ENCODE results near the gene ATP6V0A1.

Gene ATP6V0A1

GRCh38 chr17:42522798-42523278, 64.2 kb downstream of the ATP6V0A1 start:
- Histone ChIP-seq H3K9me3 (ENCODE audit: insufficient read depth, low read depth, low read length) (no peaks in the 10 kb centered on the region), H3K9me2 (replicated peaks; ENCODE audit: low read depth, low read length) (no peaks in the 10 kb centered on the region), H3F3A (ENCODE audit: low read depth) (no peaks in the 10 kb centered on the region), H4K20me1 (ENCODE audit: insufficient read depth, low read length, poor library complexity, severe bottlenecking) (no peaks in the 10 kb centered on the region), H3K4me2 (ENCODE audit: low read depth, low read length, poor library complexity, severe bottlenecking) (no peak overlapping the region), H2AFZ (ENCODE audit: low read length) (no peak overlapping the region), H3K9ac (ENCODE audit: low read depth, low read length, poor library complexity, severe bottlenecking) (no peak overlapping the region), H3K27me3 (ENCODE audit: insufficient read depth, low read length, poor library complexity, severe bottlenecking) (no peaks in the 10 kb centered on the region), H3K36me3 (ENCODE audit: insufficient read depth, low read length) (no peaks in the 10 kb centered on the region), H3K4me1 (ENCODE audit: insufficient read depth, low read length, poor library complexity, severe bottlenecking) (peaks cover 23% of the 10 kb centered on the region), H3K4me3 (ENCODE audit: low read length, poor library complexity, severe bottlenecking) (no peak overlapping the region), H3K79me2 (ENCODE audit: insufficient read depth, low read length) (no peaks in the 10 kb centered on the region)
- TF ChIP-seq EZH2phosphoT487 (IDR thresholded peaks at IDR 0.05; ENCODE audit: borderline replicate concordance), result no peak
- no peak for TF ChIP-seq CTCF (conservative IDR thresholded peaks at IDR 0.05; ENCODE audit: low read length)

- no peaks in the 10 kb centered on the region for H3K9me2 ChIP-seq (replicated peaks; ENCODE audit: low read depth, low read length)
- peaks cover 17% of the 10 kb centered on the region for H3K4me1 ChIP-seq (ENCODE audit: insufficient read depth, low read length, poor library complexity, severe bottlenecking)
- H3K4me3 ChIP-seq (ENCODE audit: low read length, poor library complexity, severe bottlenecking), result no peak overlapping the region
- no peaks in the 10 kb centered on the region for H3K36me3 ChIP-seq (ENCODE audit: insufficient read depth, low read length)
- H3K4me2 ChIP-seq (ENCODE audit: low read depth, low read length, poor library complexity, severe bottlenecking), result no peak overlapping the region
- TF ChIP-seq CTCF (conservative IDR thresholded peaks at IDR 0.05; ENCODE audit: low read length) (no peak), EZH2phosphoT487 (IDR thresholded peaks at IDR 0.05; ENCODE audit: borderline replicate concordance) (no peak)
- H3K27me3 ChIP-seq (ENCODE audit: insufficient read depth, low read length, poor library complexity, severe bottlenecking), result no peaks in the 10 kb centered on the region
- H4K20me1 ChIP-seq (ENCODE audit: insufficient read depth, low read length, poor library complexity, severe bottlenecking), result no peaks in the 10 kb centered on the region
- H3K9ac ChIP-seq (ENCODE audit: low read depth, low read length, poor library complexity, severe bottlenecking), result no peak overlapping the region
- H3F3A ChIP-seq (ENCODE audit: low read depth), result peaks cover 3% of the 10 kb centered on the region; the same call in 1 of the 2 replicates
- no peak overlapping the region for H2AFZ ChIP-seq (ENCODE audit: low read length)
- H3K9me3 ChIP-seq (ENCODE audit: insufficient read depth, low read depth, low read length), result no peaks in the 10 kb centered on the region
- no peaks in the 10 kb centered on the region for H3K79me2 ChIP-seq (ENCODE audit: insufficient read depth, low read length)
Observed at GRCh38 chr17:42525221-42525620, 66.5 kb downstream of the ATP6V0A1 start.

- H3F3A ChIP-seq (ENCODE audit: low read depth), result peaks cover 11% of the 10 kb centered on the region
- H3K9ac ChIP-seq (ENCODE audit: low read depth, low read length, poor library complexity, severe bottlenecking), result no peak overlapping the region
- H2AFZ ChIP-seq (ENCODE audit: low read length), result no peak overlapping the region
- H4K20me1 ChIP-seq (ENCODE audit: insufficient read depth, low read length, poor library complexity, severe bottlenecking), result no peaks in the 10 kb centered on the region
- H3K4me3 ChIP-seq (ENCODE audit: low read length, poor library complexity, severe bottlenecking), result no peak overlapping the region
- H3K9me2 ChIP-seq (replicated peaks; ENCODE audit: low read depth, low read length), result no peaks in the 10 kb centered on the region
- TF ChIP-seq CTCF (conservative IDR thresholded peaks at IDR 0.05; ENCODE audit: low read length), result no peak
- TF ChIP-seq EZH2phosphoT487 (IDR thresholded peaks at IDR 0.05; ENCODE audit: borderline replicate concordance), result no peak
- H3K27me3 ChIP-seq (ENCODE audit: insufficient read depth, low read length, poor library complexity, severe bottlenecking), result no peaks in the 10 kb centered on the region
- H3K4me1 ChIP-seq (ENCODE audit: insufficient read depth, low read length, poor library complexity, severe bottlenecking), result peaks cover 22% of the 10 kb centered on the region
- H3K4me2 ChIP-seq (ENCODE audit: low read depth, low read length, poor library complexity, severe bottlenecking), result no peak overlapping the region
- H3K79me2 ChIP-seq (ENCODE audit: insufficient read depth, low read length), result no peaks in the 10 kb centered on the region
- H3K9me3 ChIP-seq (ENCODE audit: insufficient read depth, low read depth, low read length), result no peaks in the 10 kb centered on the region
- no peaks in the 10 kb centered on the region for H3K36me3 ChIP-seq (ENCODE audit: insufficient read depth, low read length)
Observed at GRCh38 chr17:42526031-42526444, 67.4 kb downstream of the ATP6V0A1 start.
